ENCODE results near the gene JAKMIP3.

Gene JAKMIP3

GRCh38 chr10:132104471-132105301 lies 38.9 kb downstream of the JAKMIP3 start:
- CTCF ChIA-PET = interaction anchor here (1.0 to 1.4 kb wide), 3 partner anchors 10 to 38 kb away, joined by 3 to 5 read pairs (median 4); no protein-coding TSS in a partner anchor
- no peak for DNase-seq (ENCODE audit: extremely low spot score)
- no peak for TF ChIP-seq CTCF (IDR thresholded peaks at IDR 0.05; ENCODE audit: control extremely low read depth, extremely low read depth, low read depth, missing control alignments)
- POLR2A ChIA-PET = no interaction called here

GRCh38 chr10:132105302-132105995 lies 39.7 kb downstream of the JAKMIP3 start:
- no peak for TF ChIP-seq CTCF (IDR thresholded peaks at IDR 0.05; ENCODE audit: control extremely low read depth, extremely low read depth, low read depth, missing control alignments)
- CTCF ChIA-PET = no interaction called here
- POLR2A ChIA-PET = no interaction called here
- DNase-seq (ENCODE audit: extremely low spot score) = no peak

GRCh38 chr10:132106431-132106830 lies 40.7 kb downstream of the JAKMIP3 start:
- no peak for TF ChIP-seq CTCF (IDR thresholded peaks at IDR 0.05; ENCODE audit: control extremely low read depth, extremely low read depth, low read depth, missing control alignments)
- ChIA-PET CTCF (no interaction called here), POLR2A (no interaction called here)
- DNase-seq (ENCODE audit: extremely low spot score) = no peak

- ChIA-PET CTCF (no interaction called here), POLR2A (no interaction called here)
- DNase-seq (ENCODE audit: extremely low spot score) = no peak
- no peak for TF ChIP-seq CTCF (IDR thresholded peaks at IDR 0.05; ENCODE audit: control extremely low read depth, extremely low read depth, low read depth, missing control alignments)
Measured at GRCh38 chr10:132107186-132107948, 41.6 kb downstream of the JAKMIP3 start.

GRCh38 chr10:132107949-132108877 lies 42.5 kb downstream of the JAKMIP3 start:
- ChIA-PET CTCF (no interaction called here), POLR2A (no interaction called here)
- no peak for DNase-seq (ENCODE audit: extremely low spot score)
- no peak for TF ChIP-seq CTCF (IDR thresholded peaks at IDR 0.05; ENCODE audit: control extremely low read depth, extremely low read depth, low read depth, missing control alignments)

Data from GM10248 (cell line).